Measurements from ENCODE around the gene ARID1B.

Gene ARID1B

DNA sequence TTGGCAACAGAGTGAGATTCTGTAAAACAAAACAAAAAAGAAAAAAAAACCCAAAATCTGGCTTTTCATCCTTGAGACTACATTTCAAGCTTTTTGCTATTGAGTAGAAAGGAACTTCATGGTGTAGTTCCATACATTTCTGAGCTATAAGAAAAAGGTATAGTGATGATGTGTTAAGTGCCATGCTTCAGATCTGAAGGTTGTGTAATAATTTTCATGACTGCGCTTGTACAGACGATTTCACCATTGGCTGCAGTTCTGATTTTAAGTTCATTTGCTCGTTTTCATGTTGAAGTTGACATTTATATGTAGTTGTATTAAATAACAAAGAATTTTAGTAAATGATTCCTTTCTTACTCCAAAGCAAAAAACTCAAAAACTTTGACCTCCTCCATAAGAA is 247.6 kb downstream of the ARID1B start:
- Histone ChIP-seq H3K4me3 (ENCODE audit: low read depth, low read length) (no peak overlapping the region), H3K4me1 (peaks cover 8% of the 10 kb centered on the region), H3K27me3 (no peaks in the 10 kb centered on the region), H3K36me3 (no peaks in the 10 kb centered on the region), H3K9me3 (no peaks in the 10 kb centered on the region)
- TF ChIP-seq, protein P1, sequence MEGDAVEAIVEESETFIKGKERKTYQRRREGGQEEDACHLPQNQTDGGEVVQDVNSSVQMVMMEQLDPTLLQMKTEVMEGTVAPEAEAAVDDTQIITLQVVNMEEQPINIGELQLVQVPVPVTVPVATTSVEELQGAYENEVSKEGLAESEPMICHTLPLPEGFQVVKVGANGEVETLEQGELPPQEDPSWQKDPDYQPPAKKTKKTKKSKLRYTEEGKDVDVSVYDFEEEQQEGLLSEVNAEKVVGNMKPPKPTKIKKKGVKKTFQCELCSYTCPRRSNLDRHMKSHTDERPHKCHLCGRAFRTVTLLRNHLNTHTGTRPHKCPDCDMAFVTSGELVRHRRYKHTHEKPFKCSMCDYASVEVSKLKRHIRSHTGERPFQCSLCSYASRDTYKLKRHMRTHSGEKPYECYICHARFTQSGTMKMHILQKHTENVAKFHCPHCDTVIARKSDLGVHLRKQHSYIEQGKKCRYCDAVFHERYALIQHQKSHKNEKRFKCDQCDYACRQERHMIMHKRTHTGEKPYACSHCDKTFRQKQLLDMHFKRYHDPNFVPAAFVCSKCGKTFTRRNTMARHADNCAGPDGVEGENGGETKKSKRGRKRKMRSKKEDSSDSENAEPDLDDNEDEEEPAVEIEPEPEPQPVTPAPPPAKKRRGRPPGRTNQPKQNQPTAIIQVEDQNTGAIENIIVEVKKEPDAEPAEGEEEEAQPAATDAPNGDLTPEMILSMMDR (IDR thresholded peaks at IDR 0.05; ENCODE audit: low read depth, low read length), result no peak
- no peak for DNase-seq

DNA sequence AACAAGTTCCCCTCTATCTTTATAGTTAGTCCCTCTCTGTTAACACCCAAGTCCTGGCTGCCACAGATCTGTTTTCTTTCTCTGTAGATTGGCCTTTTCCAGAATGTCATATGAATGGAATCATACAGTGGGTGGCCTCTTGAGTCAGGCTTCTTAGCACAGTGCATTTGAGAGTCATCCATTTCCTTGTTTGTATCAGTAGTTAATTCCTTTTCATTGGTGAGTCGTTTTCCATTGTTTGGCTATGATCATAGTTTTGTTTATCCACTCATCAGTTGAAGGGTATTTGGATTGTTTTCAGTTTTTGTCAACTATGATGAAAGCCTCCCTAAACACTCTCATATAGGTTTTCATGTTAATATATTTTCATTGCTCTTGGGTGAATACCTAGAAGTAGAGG is 248.3 kb downstream of the ARID1B start:
- Histone ChIP-seq H3K36me3 (no peaks in the 10 kb centered on the region), H3K4me1 (peaks cover 5% of the 10 kb centered on the region), H3K9me3 (no peaks in the 10 kb centered on the region), H3K27me3 (no peaks in the 10 kb centered on the region), H3K4me3 (ENCODE audit: low read depth, low read length) (no peak overlapping the region)
- DNase-seq, result no peak
- TF ChIP-seq, protein P1 (IDR thresholded peaks at IDR 0.05; ENCODE audit: low read depth, low read length), result no peak

DNA sequence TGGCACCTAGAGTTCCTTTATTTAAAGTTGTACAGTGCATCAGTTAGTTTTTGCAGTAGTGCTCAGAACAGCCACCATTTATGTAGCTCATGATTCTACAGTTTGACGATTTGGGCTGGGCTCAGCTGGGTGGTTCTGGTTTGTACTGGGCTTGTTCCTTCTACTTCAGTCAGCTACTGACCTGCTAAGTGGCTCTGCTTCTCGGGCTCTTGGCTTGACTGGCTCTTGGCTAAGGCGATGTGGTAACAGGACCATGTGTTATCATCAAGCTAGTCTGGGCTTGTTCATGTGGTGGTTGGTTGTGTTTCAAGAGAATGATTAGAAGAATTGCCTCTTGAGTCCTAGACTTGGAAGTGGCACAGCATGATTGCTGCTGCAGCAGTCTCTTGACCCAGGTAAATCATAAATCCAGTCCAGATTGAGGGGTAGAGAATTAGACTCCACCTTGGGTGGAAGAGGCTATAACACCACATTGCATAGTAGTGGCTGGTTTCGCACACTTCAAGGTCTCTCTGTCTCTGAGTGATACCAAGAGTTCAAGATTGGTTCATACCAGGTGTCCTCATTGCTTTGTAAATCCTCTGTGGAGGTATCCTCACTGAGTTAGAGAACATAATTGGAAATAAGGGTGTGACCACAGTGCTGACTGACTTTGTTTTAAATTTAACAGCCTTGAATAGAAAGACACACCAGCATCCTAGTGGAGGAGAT is 253.0 kb downstream of the ARID1B start:
- H3K9me3 ChIP-seq, result no peaks in the 10 kb centered on the region
- no peak for DNase-seq
- TF ChIP-seq, protein P1 (IDR thresholded peaks at IDR 0.05; ENCODE audit: low read depth, low read length), result no peak
- peaks cover 8% of the 10 kb centered on the region for H3K4me1 ChIP-seq
- H3K4me3 ChIP-seq (ENCODE audit: low read depth, low read length), result no peak overlapping the region
- no peaks in the 10 kb centered on the region for H3K36me3 ChIP-seq
- H3K27me3 ChIP-seq, result no peaks in the 10 kb centered on the region

DNA sequence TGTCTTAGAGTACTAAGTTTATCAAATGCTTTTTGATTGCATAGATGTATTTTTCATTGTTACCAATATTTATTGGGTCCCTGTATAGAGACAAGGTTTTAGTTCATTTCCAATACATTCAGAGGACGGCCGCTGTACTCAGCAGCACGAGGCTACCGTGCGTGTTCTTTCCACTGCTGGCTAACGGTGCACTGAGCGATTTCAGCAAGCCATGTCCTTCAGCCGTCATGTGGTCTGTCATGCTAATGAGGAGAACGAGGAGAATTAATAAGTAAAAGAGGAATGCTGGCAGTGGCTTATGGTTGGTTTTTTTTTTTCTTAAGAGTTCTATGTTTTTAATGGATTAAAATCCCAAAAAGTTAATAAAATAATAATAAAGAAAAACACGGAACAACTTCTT is 253.6 kb downstream of the ARID1B start:
- peaks cover 9% of the 10 kb centered on the region for H3K4me1 ChIP-seq
- TF ChIP-seq, protein P1 (IDR thresholded peaks at IDR 0.05; ENCODE audit: low read depth, low read length), result no peak
- no peaks in the 10 kb centered on the region for H3K9me3 ChIP-seq
- H3K27me3 ChIP-seq, result no peaks in the 10 kb centered on the region
- H3K4me3 ChIP-seq (ENCODE audit: low read depth, low read length), result no peak overlapping the region
- no peaks in the 10 kb centered on the region for H3K36me3 ChIP-seq
- no peak for DNase-seq

DNA sequence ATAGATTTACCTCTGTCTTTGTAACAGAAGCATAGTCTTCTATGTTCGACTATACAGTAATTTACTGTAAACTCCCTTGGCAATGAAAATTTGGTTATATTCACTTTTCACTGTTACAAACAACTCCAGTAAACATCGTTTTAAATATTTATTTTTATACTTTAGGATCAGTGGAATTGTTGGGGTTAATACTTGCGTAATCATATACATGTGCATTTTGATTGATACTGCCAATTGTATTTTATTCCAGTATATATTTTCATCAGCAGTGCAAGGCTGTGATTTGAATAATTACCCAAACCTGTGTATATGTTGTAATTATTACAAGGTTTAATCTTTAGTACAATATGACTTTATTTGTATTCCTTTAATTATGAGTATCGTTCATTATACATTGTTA is 255.7 kb downstream of the ARID1B start:
- TF ChIP-seq, protein P1 (IDR thresholded peaks at IDR 0.05; ENCODE audit: low read depth, low read length), result no peak
- DNase-seq, result no peak
- Histone ChIP-seq H3K4me3 (ENCODE audit: low read depth, low read length) (no peak overlapping the region), H3K36me3 (no peaks in the 10 kb centered on the region), H3K27me3 (no peaks in the 10 kb centered on the region), H3K9me3 (no peaks in the 10 kb centered on the region), H3K4me1 (peaks cover 9% of the 10 kb centered on the region)

DNA sequence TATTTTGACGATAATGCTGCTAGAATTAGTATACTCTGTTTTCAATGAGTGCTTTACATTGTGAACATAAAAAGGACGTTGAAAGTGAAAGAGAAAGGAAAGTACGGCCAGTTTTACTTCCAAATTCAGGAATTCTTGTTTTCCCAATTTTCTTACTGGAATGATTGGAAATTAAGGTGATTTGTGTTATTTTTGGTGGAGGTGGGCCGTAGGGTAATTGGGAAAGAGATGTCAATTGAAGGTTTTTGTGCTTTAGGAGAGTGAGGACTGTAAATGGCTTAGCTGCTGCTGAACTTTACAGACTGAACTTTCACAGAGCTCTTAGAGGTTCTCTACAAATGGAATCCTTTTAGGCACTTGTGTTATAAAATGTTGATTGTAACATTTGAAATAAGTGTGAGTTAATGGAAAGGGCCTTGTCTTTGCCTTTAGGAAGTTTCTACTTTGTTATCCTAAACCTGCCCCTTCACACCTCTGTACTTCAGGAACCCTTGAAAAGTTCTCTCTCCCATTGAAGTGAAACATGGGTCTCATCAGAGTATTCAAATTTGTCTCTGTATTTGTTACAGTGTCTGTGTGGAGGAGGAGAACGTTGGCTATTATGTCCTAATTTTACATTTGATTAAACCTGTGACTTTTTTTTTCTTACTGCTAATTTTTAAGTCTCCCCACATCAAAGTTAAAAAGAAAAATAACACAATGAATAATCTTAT is 256.4 kb downstream of the ARID1B start:
- Histone ChIP-seq H3K27me3 (no peaks in the 10 kb centered on the region), H3K36me3 (no peaks in the 10 kb centered on the region), H3K4me1 (peaks cover 9% of the 10 kb centered on the region), H3K4me3 (ENCODE audit: low read depth, low read length) (no peak overlapping the region), H3K9me3 (no peaks in the 10 kb centered on the region)
- no peak for DNase-seq
- TF ChIP-seq, protein P1 (IDR thresholded peaks at IDR 0.05; ENCODE audit: low read depth, low read length), result no peak
